NT2/D1 (cell line): Measurements from ENCODE around the gene EXOC6.

ENCODE experiments used
- DNase-seq: peaks from one replicate; pipeline ENCODE4 v3.0.0-alpha.2; 2011; ENCODE audit warnings: low read depth, low spot score
- H3K27me3 ChIP-seq: 2 replicates; pipeline ENCODE4 v1.6.0; 2011; ENCODE audit warnings: mild to moderate bottlenecking; ENCODE audit not compliant: insufficient read length, insufficient read depth
- H3K36me3 ChIP-seq: 2 replicates; pipeline ENCODE4 v1.6.1; 2011; ENCODE audit warnings: mild to moderate bottlenecking, low read length, mixed read lengths; ENCODE audit not compliant: insufficient read depth, insufficient read length
- H3K4me1 ChIP-seq: 2 replicates; pipeline ENCODE4 v1.5.1; 2011; ENCODE audit not compliant: insufficient read depth, insufficient read length
- H3K4me3 ChIP-seq: 2 replicates; pipeline ENCODE4 v1.5.1; 2011; ENCODE audit warnings: low read depth; ENCODE audit not compliant: insufficient read length
- H3K9ac ChIP-seq: 2 replicates; pipeline ENCODE4 v1.6.0; 2011; ENCODE audit warnings: low read depth; ENCODE audit not compliant: insufficient read length
- H3K9me3 ChIP-seq: 2 replicates; pipeline ENCODE4 v1.5.1; 2011; ENCODE audit warnings: mild to moderate bottlenecking, low read length; ENCODE audit not compliant: insufficient read depth
- SUZ12 ChIP-seq: IDR thresholded peaks from 2 replicates; pipeline ENCODE4 v1.6.1; 2011; ENCODE audit not compliant: insufficient read length, insufficient read depth; ENCODE audit errors: extremely low read depth
- YY1 ChIP-seq: IDR thresholded peaks from 2 replicates; pipeline ENCODE4 v1.6.1; 2011; ENCODE audit not compliant: insufficient read length, insufficient read depth
- ZNF274 ChIP-seq: IDR thresholded peaks from 2 replicates; pipeline ENCODE4 v1.6.1; 2011; ENCODE audit warnings: mild to moderate bottlenecking, low read depth, low read length

EXOC6 gene

GRCh38 chr10:92834986-92835385, 13.3 kb upstream of the EXOC6 start:
- no peaks in the 10 kb centered on the region for H3K9me3 ChIP-seq
- no peak overlapping the region for H3K4me3 ChIP-seq
- H3K4me1 ChIP-seq, result no peaks in the 10 kb centered on the region
- no peaks in the 10 kb centered on the region for H3K27me3 ChIP-seq
- no peaks in the 10 kb centered on the region for H3K36me3 ChIP-seq
- no peak for DNase-seq
- H3K9ac ChIP-seq, result no peak overlapping the region
- no peak for TF ChIP-seq ZNF274
- TF ChIP-seq SUZ12, result no peak
- no peak for TF ChIP-seq YY1

GRCh38 chr10:92837456-92837855, 10.9 kb upstream of the EXOC6 start:
- no peaks in the 10 kb centered on the region for H3K36me3 ChIP-seq
- no peak for TF ChIP-seq ZNF274
- TF ChIP-seq SUZ12, result no peak
- TF ChIP-seq YY1, result no peak
- no peak for DNase-seq
- H3K27me3 ChIP-seq, result no peaks in the 10 kb centered on the region
- H3K4me1 ChIP-seq, result no peaks in the 10 kb centered on the region
- H3K4me3 ChIP-seq, result no peak overlapping the region
- no peak overlapping the region for H3K9ac ChIP-seq
- no peaks in the 10 kb centered on the region for H3K9me3 ChIP-seq

DNA sequence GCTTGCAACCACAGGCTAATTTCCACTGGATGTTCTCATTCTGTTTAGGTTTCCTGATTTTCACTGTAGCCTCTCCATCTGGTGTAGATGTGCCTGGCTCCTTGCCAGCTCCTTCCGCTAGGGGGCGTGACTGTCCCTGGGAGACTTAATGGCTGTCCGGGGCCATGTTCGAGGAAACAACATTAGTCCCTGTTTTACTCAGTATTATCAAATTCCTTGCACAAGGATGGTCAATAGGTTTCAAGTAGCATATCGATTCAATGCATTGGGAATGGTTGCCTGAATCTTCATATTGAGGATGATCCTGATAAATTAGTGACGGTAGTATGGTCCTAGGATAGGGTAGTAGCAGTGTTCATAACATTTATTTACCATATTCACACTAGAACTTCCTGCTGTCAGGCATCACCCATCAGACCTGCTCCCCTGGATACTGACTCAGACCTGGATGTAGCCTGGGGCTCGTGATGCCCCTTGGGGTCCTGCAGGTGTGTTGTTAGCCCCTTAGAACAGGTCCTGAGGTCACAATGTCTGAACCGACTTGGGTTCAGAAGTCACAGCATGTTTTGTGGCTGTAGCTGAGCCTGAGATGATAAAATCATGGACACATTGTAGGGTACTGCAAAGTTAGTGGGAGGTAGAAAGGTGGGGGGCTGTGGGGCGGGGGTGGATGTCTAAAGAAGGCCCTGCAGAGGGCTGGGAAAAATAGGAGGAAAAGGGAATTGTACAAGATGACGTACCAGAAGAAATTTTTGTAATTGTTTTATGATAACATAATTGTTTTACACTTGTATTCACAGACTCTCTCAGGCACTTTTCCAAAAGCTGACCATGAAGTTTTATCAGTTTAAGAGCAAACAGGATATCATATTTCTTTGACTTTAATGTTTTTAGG, 8.9 kb upstream of the EXOC6 start:
- H3K9me3 ChIP-seq, result no peaks in the 10 kb centered on the region
- DNase-seq, result peak; percentile 25
- H3K9ac ChIP-seq, result no peak overlapping the region
- TF ChIP-seq YY1 (no peak), ZNF274 (no peak), SUZ12 (no peak)
- H3K4me3 ChIP-seq, result no peak overlapping the region
- no peaks in the 10 kb centered on the region for H3K4me1 ChIP-seq
- H3K27me3 ChIP-seq, result no peaks in the 10 kb centered on the region
- H3K36me3 ChIP-seq, result no peaks in the 10 kb centered on the region

DNA sequence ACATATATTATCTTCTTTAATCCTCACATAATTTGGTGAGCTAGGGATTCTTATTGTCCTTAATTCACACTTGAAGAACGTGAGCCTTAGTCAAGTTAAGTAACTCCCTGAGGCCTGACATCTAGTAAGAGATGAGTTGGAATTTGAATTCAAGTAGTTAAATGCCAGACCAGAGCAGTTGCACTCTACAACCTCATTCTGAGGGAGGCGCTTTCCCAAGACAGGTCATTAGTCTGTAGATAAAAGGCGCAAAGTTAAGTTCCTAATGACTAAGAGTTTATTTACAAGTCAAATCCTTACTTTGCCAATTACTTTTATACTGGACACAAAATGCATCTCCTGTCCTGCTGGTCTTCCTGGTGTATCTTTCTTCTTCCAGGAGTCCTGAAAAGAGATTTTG, 3.6 kb upstream of the EXOC6 start:
- no peaks in the 10 kb centered on the region for H3K36me3 ChIP-seq
- H3K9me3 ChIP-seq, result 0 out of 2 replicates have a peak, but pooled peaks cover 6% of the 10 kb centered on the region
- TF ChIP-seq YY1 (no peak), ZNF274 (no peak), SUZ12 (no peak)
- H3K4me3 ChIP-seq, result no peak overlapping the region
- no peak overlapping the region for H3K9ac ChIP-seq
- DNase-seq, result no peak
- H3K4me1 ChIP-seq, result no peaks in the 10 kb centered on the region
- peaks cover 19% of the 10 kb centered on the region for H3K27me3 ChIP-seq

- Histone ChIP-seq H3K36me3 (no peaks in the 10 kb centered on the region), H3K9me3 (0 out of 2 replicates have a peak, but pooled peaks cover 6% of the 10 kb centered on the region), H3K4me1 (no peaks in the 10 kb centered on the region), H3K9ac (no peak overlapping the region), H3K27me3 (peaks cover 24% of the 10 kb centered on the region), H3K4me3 (no peak overlapping the region)
- no peak for DNase-seq
- no peak for TF ChIP-seq ZNF274
- TF ChIP-seq SUZ12, result no peak
- TF ChIP-seq YY1, result no peak
These were observed 2.4 kb upstream of the EXOC6 start for GRCh38 chr10:92845921-92846320.

DNA sequence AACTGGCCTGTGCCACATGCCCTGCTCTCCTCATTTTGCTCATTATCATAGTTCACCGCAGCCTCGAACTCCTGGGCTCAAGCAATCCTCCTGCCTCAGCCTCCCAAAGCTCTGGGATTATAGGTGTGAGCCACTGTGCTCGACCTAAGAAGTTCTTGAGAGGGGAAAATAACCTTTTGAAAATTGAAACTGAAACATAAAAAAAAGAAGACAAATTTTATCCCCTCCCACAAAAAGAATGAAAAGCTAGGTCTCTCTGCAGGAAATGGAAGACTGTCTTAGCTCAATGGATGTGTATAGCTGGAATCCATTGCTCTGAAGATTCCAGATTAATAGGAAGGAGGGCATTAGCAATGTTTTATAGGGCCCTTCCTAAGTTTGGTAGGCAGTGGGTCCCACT, 2.0 kb upstream of the EXOC6 start:
- no peak overlapping the region for H3K9ac ChIP-seq

GRCh38 chr10:92846854-92847201, 1.5 kb upstream of the EXOC6 start:
- Histone ChIP-seq H3K36me3 (no peaks in the 10 kb centered on the region), H3K9ac (no peak overlapping the region), H3K27me3 (peaks cover 24% of the 10 kb centered on the region), H3K4me3 (no peak overlapping the region), H3K4me1 (no peaks in the 10 kb centered on the region), H3K9me3 (0 out of 2 replicates have a peak, but pooled peaks cover 6% of the 10 kb centered on the region)
- DNase-seq, result no peak
- TF ChIP-seq YY1, result no peak
- TF ChIP-seq SUZ12, result no peak
- TF ChIP-seq ZNF274, result no peak

More for the DNA sequence above, 2.0 kb upstream of the EXOC6 start:
- peaks cover 24% of the 10 kb centered on the region for H3K27me3 ChIP-seq
- TF ChIP-seq ZNF274 (no peak), SUZ12 (no peak), YY1 (no peak)
- H3K9me3 ChIP-seq, result 0 out of 2 replicates have a peak, but pooled peaks cover 6% of the 10 kb centered on the region
- no peaks in the 10 kb centered on the region for H3K36me3 ChIP-seq
- DNase-seq, result no peak
- no peaks in the 10 kb centered on the region for H3K4me1 ChIP-seq
- no peak overlapping the region for H3K4me3 ChIP-seq
